CD4-positive, alpha-beta T cell treated with Interleukin-15 for 1 hour (primary cell): Measurements from ENCODE around the gene UBE2H.
A peak's percentile ranks its signal among the peaks of the same experiment; 100 is the strongest.

ENCODE experiments used
- DNase-seq: peaks from one replicate; pipeline ENCODE4 v3.0.0-alpha.2; 2020

Gene UBE2H

GRCh38 chr7:129950191-129950932, 2.4 kb downstream of the UBE2H start:
- DNase-seq, result no peak

- DNase-seq, result no peak
Observed at GRCh38 chr7:129949292-129950133, 3.2 kb downstream of the UBE2H start.

- DNase-seq, result peak; percentile 82
Observed at GRCh38 chr7:129948877-129949291, 3.9 kb downstream of the UBE2H start.

- DNase-seq, result no peak
Observed at GRCh38 chr7:129948338-129948737, 4.4 kb downstream of the UBE2H start.

GRCh38 chr7:129947701-129948100, 5.1 kb downstream of the UBE2H start:
- DNase-seq, result no peak

- DNase-seq, result no peak
Observed at GRCh38 chr7:129947049-129947448, 5.7 kb downstream of the UBE2H start.

GRCh38 chr7:129946282-129946681, 6.5 kb downstream of the UBE2H start:
- no peak for DNase-seq

- no peak for DNase-seq
Observed at GRCh38 chr7:129943352-129943751, 9.4 kb downstream of the UBE2H start.

- no peak for DNase-seq
Observed at GRCh38 chr7:129940329-129940728, 12.4 kb downstream of the UBE2H start.

GRCh38 chr7:129939881-129940280, 12.9 kb downstream of the UBE2H start:
- DNase-seq, result no peak

GRCh38 chr7:129933627-129934026, 19.1 kb downstream of the UBE2H start:
- no peak for DNase-seq

GRCh38 chr7:129926618-129927017, 26.1 kb downstream of the UBE2H start:
- no peak for DNase-seq

- DNase-seq, result no peak
Observed at GRCh38 chr7:129925416-129926002, 27.3 kb downstream of the UBE2H start.

- DNase-seq, result no peak
Observed at GRCh38 chr7:129924602-129925001, 28.2 kb downstream of the UBE2H start.

- no peak for DNase-seq
Observed at GRCh38 chr7:129923709-129924108, 29.1 kb downstream of the UBE2H start.

GRCh38 chr7:129919492-129919891, 33.3 kb downstream of the UBE2H start:
- DNase-seq, result no peak

GRCh38 chr7:129918922-129919321, 33.8 kb downstream of the UBE2H start:
- DNase-seq, result no peak

GRCh38 chr7:129917934-129918333, 34.8 kb downstream of the UBE2H start:
- no peak for DNase-seq

GRCh38 chr7:129914536-129915272, 38.1 kb downstream of the UBE2H start:
- no peak for DNase-seq

GRCh38 chr7:129913428-129913827, 39.3 kb downstream of the UBE2H start:
- no peak for DNase-seq

- no peak for DNase-seq
Observed at GRCh38 chr7:129911790-129912189, 41.0 kb downstream of the UBE2H start.

- DNase-seq, result no peak
Observed at GRCh38 chr7:129909669-129910068, 43.1 kb downstream of the UBE2H start.

- no peak for DNase-seq
Observed at GRCh38 chr7:129908181-129908580, 44.6 kb downstream of the UBE2H start.
